ENCODE data around the gene TCFL5.
"Not testable (repeated sequence)": the region's sequence is repeated elsewhere in the genome, so short reads cannot be mapped to it uniquely, and the experiment has no call there.

The TCFL5 gene

GRCh38 chr20:62855120-62855519 lies 6.5 kb downstream of the TCFL5 start:
- DNase-seq (ENCODE audit: low spot score): no peak

DNA sequence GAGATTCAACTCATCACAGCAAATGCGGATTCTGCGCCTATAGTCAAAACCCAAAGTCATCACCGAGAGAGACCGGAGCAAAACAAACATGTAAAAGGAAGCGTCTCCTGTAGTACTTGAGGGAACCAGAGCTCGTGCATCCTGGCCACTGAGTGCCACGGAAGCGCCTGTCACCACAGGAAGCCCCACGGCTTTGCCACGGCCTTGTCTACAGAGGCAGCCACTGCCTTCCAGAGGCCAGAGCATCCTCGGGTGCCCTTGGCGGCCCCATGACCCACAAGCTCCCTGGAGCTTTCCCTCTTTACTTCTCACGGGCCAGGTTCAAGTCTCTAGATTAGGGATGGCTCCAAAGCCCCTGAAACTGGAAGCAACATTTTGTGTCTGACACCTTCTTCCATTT lies 7.5 kb downstream of the TCFL5 start:
- DNase-seq (ENCODE audit: low spot score): no peak

- not testable (repeated sequence) for DNase-seq (ENCODE audit: low spot score)
Observed at GRCh38 chr20:62853304-62853703, 8.3 kb downstream of the TCFL5 start.

DNA sequence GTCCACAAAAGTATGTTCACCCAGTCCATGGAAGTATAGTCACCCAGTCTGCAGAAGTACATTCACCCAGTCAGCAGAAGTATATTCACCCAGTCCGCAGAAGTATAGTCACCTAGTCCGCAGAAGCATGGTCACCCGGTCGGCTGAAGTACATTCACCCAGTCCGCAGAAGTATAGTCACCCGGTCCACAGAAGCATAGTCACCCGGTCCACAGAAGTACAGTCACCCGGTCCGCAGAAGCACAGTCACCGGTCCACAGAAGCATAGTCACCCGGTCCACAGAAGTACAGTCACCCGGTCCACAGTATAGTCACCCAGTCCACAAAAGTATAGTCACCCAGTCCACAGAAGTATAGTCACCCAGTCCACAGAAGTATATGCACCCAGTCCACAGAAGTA lies 8.8 kb downstream of the TCFL5 start:
- DNase-seq (ENCODE audit: low spot score): no peak

- DNase-seq (ENCODE audit: low spot score): no peak
Observed at GRCh38 chr20:62852196-62852595, 9.4 kb downstream of the TCFL5 start.

GRCh38 chr20:62850333-62850974 lies 11.2 kb downstream of the TCFL5 start:
- DNase-seq (ENCODE audit: low spot score): no peak

GRCh38 chr20:62849431-62849830 lies 12.2 kb downstream of the TCFL5 start:
- no peak for DNase-seq (ENCODE audit: low spot score)

GRCh38 chr20:62848917-62849316 lies 12.7 kb downstream of the TCFL5 start:
- not testable (repeated sequence) for DNase-seq (ENCODE audit: low spot score)

GRCh38 chr20:62846166-62846890 lies 15.3 kb downstream of the TCFL5 start:
- no peak for DNase-seq (ENCODE audit: low spot score)

DNA sequence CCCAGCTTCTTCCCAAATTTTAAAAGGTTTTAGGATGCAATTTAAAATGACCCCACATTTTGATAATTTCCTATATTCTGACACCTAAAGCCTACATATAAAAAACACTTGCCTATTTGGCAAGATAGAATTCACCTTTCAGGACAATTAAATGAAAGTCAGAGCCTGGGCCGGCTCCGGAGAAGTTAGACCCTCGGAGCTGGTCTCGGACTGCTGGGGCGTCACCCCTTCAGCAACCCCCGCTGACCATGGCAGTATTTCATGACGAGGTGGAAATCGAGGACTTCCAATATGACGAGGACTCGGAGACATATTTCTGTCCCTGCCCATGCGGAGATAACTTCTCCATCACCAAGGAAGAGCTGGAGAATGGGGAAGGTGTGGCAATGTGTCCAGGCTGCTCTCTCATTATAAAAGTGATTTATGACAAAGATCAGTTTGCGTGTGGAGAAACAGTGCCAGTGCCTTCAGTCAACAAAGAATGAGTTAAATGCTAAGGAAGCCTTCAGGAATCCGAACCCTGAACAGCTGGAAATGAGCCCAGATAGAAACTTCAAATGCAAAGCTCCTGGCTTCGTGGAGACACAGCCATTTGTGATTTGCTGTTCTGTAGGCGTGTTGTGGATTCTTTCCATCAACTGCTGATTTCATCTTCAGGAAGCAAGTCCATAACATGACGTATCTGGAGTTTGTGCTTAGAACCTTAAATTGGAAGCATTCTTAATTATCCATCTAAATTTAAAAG lies 16.0 kb downstream of the TCFL5 start:
- no peak for DNase-seq (ENCODE audit: low spot score)

- no peak for DNase-seq (ENCODE audit: low spot score)
Observed at GRCh38 chr20:62844182-62844581, 17.4 kb downstream of the TCFL5 start.

GRCh38 chr20:62843656-62844055 lies 18.0 kb downstream of the TCFL5 start:
- no peak for DNase-seq (ENCODE audit: low spot score)

DNA sequence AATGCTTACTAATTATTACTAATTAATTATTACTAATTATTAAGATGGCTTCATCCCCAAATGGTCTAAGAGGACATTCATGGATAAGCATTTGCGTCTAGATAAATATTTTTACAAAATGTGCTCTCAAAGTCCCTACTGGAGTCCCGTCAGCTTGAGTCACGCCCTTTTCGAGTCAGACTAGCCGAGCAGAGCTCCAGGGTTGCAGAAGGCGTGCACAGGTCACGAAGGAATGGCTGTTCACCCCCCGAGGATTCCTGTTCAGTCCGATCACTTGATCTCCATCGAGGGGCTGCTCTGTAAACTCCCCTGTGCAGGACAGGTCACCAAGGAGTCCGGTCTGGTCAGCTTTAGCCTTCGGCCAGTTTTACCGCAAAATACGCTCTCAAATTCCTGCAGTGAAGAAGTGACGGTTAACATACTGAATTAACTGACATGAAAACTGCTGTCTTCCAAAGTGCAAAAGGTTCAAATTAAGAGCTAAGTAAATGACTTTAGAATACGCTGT lies 19.9 kb downstream of the TCFL5 start:
- no peak for DNase-seq (ENCODE audit: low spot score)

DNA sequence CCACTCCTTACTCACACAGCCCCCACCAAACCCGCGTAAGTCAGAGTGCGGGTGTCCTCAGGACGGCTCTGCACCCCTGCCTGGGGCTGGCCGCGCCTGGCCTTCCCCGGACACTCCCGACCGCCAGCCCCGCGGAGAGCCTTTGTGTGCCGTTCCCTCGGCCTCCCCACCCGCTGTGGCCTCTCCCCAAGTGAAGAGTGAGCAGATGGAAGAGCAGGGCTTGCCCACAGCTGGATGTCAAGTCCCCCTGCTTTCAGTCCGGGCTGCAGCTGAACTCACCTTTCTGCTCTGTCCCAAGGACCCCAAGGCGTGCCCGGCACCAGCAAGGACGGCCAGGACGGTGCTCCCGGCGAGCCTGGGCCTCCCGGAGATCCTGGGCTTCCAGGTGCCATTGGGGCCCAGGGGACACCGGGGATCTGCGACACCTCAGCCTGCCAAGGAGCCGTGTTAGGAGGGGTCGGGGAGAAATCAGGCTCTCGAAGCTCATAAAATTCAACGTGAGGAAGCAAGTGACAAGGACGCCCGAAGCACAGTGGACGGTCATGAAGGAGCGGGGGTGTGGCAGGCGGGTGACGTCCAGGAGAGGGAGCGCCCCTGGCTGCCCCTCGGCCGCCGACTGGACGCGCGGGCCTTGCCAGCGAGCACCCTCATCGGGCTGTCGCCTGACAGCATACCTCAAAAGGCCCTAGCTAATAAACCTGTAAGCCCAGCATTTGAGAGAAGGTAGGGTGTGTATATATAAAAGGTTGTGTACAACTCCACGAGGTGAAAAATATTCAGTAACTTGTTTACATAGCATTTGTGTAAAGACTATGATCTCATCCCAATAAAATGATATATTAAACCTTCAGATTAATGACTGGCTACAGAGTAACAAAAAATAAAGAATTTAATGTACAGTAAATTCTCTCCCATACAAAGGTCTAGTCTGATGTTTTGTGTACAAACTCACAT lies 21.1 kb downstream of the TCFL5 start:
- no peak for DNase-seq (ENCODE audit: low spot score)

- no peak for DNase-seq (ENCODE audit: low spot score)
Observed at GRCh38 chr20:62839816-62840215, 21.8 kb downstream of the TCFL5 start.

DNA sequence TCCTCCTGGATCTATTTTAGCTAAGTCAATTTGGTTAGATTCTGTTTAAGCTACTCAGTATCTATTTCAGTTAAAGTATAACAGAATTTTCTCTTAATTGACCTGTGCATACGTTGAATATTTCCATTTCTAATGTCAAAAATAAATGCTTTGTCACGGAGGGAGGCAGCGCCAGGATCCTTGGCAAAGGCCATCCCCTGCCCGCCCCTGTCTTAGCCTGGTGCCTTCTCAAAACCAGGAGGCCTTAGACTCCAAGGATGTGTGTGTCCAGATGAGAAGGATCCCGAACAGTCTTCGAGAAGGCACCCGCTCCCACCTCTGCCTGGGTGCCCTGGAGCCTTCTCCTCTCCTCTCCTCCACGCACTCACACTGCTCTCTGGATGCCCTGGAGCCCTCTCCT lies 22.4 kb downstream of the TCFL5 start:
- DNase-seq (ENCODE audit: low spot score): no peak

- DNase-seq (ENCODE audit: low spot score): no peak
Observed at GRCh38 chr20:62838128-62838891, 23.3 kb downstream of the TCFL5 start.

DNA sequence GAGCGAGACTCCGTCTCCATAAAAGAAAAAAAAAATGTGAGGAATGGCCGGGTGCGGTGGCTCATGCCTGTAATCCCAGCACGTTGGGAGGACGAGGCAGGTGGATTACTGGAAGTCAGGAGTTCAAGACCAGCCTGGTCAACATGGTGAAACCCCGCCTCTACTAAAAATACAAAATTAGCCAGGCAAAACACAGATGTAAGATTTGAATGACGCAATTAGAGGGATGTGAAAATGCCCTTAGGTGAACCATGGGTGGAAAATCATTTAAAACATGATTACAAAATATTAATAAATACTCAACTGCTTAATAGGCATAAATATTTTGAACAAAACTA lies 23.9 kb downstream of the TCFL5 start:
- no peak for DNase-seq (ENCODE audit: low spot score)

DNA sequence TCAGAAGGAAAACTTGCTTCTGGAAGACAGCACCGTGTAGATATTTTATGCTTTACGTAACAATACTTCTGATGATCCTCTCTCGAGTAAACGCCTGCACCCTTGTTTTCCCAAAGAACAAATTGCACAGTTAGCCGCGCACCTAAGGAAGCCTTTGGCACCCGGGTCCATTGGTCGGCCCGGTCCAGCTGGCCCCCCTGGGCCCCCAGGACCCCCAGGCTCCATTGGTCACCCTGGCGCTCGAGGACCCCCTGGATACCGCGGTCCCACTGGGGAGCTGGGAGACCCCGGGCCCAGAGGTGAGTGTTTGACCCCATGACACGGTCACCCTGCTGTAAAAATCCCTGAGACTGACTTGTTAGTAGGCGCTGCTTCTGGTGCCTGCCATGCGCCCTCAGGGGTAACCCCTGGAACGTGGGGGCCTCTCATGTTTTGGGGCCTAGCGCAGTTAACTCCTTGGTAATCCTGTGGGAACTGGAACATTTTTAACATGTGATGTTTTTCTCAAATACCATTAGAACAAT lies 24.6 kb downstream of the TCFL5 start:
- DNase-seq (ENCODE audit: low spot score): no peak

GRCh38 chr20:62835931-62836861 lies 25.4 kb downstream of the TCFL5 start:
- no peak for DNase-seq (ENCODE audit: low spot score)

Measured in HuH-7.5 (cell line).